Femur (tissue), 1 donor: ENCODE results near the gene ENPP6.
"Not testable (repeated sequence)": the region's sequence is repeated elsewhere in the genome, so short reads cannot be mapped to it uniquely, and the experiment has no call there.

Experiments
- DNase-seq: peaks from one replicate; pipeline ENCODE4 v3.0.0-alpha.2; 2017

The ENPP6 gene

GRCh38 chr4:184146951-184147350 lies 70.7 kb downstream of the ENPP6 start:
- no peak for DNase-seq

- DNase-seq, result no peak
Measured at GRCh38 chr4:184145596-184145995, 72.1 kb downstream of the ENPP6 start.

GRCh38 chr4:184143770-184144564 lies 73.7 kb downstream of the ENPP6 start:
- no peak for DNase-seq

- DNase-seq, result no peak
Measured at GRCh38 chr4:184142121-184143000, 75.3 kb downstream of the ENPP6 start.

GRCh38 chr4:184140901-184141300 lies 76.8 kb downstream of the ENPP6 start:
- not testable (repeated sequence) for DNase-seq

GRCh38 chr4:184136525-184136924 lies 81.1 kb downstream of the ENPP6 start:
- no peak for DNase-seq

- DNase-seq, result no peak
Measured at GRCh38 chr4:184126800-184127199, 90.9 kb downstream of the ENPP6 start.

- DNase-seq, result no peak
Measured at GRCh38 chr4:184122631-184123408, 94.9 kb downstream of the ENPP6 start.

- DNase-seq, result no peak
Measured at GRCh38 chr4:184120549-184121127, 97.0 kb downstream of the ENPP6 start.

- no peak for DNase-seq
Measured at GRCh38 chr4:184117662-184118199, 99.9 kb downstream of the ENPP6 start.

- DNase-seq, result no peak
Measured at GRCh38 chr4:184115399-184115798, 102.3 kb downstream of the ENPP6 start.

- no peak for DNase-seq
Measured at GRCh38 chr4:184114431-184114830, 103.2 kb downstream of the ENPP6 start.

GRCh38 chr4:184112006-184112550 lies 105.6 kb downstream of the ENPP6 start:
- DNase-seq, result no peak

GRCh38 chr4:184111233-184111832 lies 106.3 kb downstream of the ENPP6 start:
- no peak for DNase-seq

GRCh38 chr4:184110452-184111224 lies 107.0 kb downstream of the ENPP6 start:
- no peak for DNase-seq

- DNase-seq, result no peak
Measured at GRCh38 chr4:184108006-184108501, 109.6 kb downstream of the ENPP6 start.

- no peak for DNase-seq
Measured at GRCh38 chr4:184104419-184105101, 113.1 kb downstream of the ENPP6 start.

GRCh38 chr4:184103527-184104264 lies 114.0 kb downstream of the ENPP6 start:
- peak; percentile 74 for DNase-seq

GRCh38 chr4:184102927-184103326 lies 114.7 kb downstream of the ENPP6 start:
- DNase-seq, result no peak
